Colon (tissue), 2 donors: ENCODE measurements around the gene DRC7.
"Not testable (repeated sequence)": the region's sequence is repeated elsewhere in the genome, so short reads cannot be mapped to it uniquely, and the experiment has no call there.

Experiments used
- FAIRE-seq: peaks from 2 replicates; lab custom pipeline; 2012; peaks lifted over from hg19 to GRCh38; lab: Jason Lieb, UNC
- donor health status: control.
- donor health status: control.

DRC7 gene

GRCh38 chr16:57764006-57764340 lies 69.4 kb downstream of the DRC7 start:
- FAIRE-seq: no peak

GRCh38 chr16:57764341-57765159 lies 69.9 kb downstream of the DRC7 start:
- no peak for FAIRE-seq

GRCh38 chr16:57765160-57765728 lies 70.6 kb downstream of the DRC7 start:
- FAIRE-seq: no peak

- no peak for FAIRE-seq
Measured at GRCh38 chr16:57766714-57767348, 72.2 kb downstream of the DRC7 start.

- FAIRE-seq: no peak
Measured at GRCh38 chr16:57769541-57770145, 75.0 kb downstream of the DRC7 start.

- FAIRE-seq: no peak
Measured at GRCh38 chr16:57770361-57770760, 75.8 kb downstream of the DRC7 start.

- FAIRE-seq: no peak
Measured at GRCh38 chr16:57771141-57771785, 76.7 kb downstream of the DRC7 start.

GRCh38 chr16:57773019-57773418 lies 78.4 kb downstream of the DRC7 start:
- no peak for FAIRE-seq

- FAIRE-seq: no peak
Measured at GRCh38 chr16:57773655-57774295, 79.2 kb downstream of the DRC7 start.

GRCh38 chr16:57774705-57775285 lies 80.2 kb downstream of the DRC7 start:
- no peak for FAIRE-seq

GRCh38 chr16:57775661-57776469 lies 81.3 kb downstream of the DRC7 start:
- FAIRE-seq: no peak

- FAIRE-seq: no peak
Measured at GRCh38 chr16:57778658-57779057, 84.1 kb downstream of the DRC7 start.

- FAIRE-seq: not testable (repeated sequence)
Measured at GRCh38 chr16:57779836-57780235, 85.2 kb downstream of the DRC7 start.

- no peak for FAIRE-seq
Measured at GRCh38 chr16:57781349-57781740, 86.7 kb downstream of the DRC7 start.
